ENCODE measurements around the gene FAM219B.
"Not testable (repeated sequence)": the region's sequence is repeated elsewhere in the genome, so short reads cannot be mapped to it uniquely, and the experiment has no call there.

FAM219B gene

DNA sequence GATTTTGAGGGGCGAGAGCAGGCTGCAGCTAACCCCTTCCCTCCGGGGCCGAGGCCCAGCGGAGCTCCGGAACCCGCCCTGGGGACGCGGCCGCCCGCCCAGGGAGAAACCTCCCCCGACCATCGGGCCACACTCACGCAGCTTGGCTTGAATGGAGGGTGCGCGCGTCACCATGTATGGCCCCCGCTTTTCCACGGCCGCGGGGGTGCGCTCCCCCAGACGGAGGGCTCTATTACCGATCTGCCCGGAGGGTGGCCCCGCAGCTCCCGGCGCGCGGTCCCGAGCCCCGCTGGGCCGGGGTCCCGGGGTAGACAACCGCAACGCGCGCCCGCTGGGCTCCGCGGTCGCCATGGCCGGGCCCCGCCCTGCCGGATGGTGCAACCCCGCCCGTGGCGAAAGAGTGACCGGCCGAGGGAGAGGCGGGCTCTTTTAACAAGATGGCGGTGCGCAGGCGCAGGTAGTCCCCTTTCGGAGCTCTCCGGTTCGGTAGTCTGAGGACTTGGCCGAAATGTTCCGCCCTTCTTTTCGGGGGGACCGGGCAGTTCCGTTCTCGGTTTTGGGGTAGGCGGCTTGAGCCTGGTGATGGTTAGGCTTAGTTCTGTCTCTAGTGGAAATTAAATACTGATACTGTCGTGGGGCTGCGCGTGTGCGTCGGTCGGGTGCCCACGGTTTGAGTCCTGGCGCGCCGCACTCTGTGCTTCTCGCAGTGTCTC, at the start of gene FAM219B:
Gene FAM219B (minus strand): TSS at position 402 of the 713 bp plus-strand sequence. CDS start 51 bp downstream, at position 351.
- peak; percentile 98 for DNase-seq (ENCODE audit: low spot score)

GRCh38 chr15:74955796-74956647, 49.4 kb upstream of the FAM219B start:
- DNase-seq (ENCODE audit: low spot score), result peak; percentile 56

- DNase-seq (ENCODE audit: low spot score), result no peak
Observed at GRCh38 chr15:74955017-74955416, 48.4 kb upstream of the FAM219B start.

- DNase-seq (ENCODE audit: low spot score), result no peak
Observed at GRCh38 chr15:74954515-74954914, 47.9 kb upstream of the FAM219B start.

DNA sequence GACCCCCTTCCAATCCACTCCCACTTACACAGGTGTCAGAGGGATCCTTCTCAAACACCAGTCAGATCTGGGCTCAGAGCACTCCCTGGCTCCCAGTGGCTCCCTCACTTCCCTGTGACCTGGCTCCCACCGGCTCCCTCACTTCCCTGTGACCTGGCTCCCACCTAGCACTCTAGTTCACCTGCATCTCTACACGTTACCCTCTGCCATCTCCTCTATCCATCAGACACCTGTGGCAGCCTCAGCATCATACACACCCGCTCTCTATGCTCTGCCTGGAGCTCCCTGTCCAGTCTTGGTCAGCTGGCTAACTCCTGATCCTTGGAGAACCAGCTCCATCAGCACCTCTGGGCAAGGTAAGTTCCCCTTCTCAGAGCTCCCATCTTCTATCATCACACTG, 44.4 kb upstream of the FAM219B start:
- DNase-seq (ENCODE audit: low spot score), result no peak

DNA sequence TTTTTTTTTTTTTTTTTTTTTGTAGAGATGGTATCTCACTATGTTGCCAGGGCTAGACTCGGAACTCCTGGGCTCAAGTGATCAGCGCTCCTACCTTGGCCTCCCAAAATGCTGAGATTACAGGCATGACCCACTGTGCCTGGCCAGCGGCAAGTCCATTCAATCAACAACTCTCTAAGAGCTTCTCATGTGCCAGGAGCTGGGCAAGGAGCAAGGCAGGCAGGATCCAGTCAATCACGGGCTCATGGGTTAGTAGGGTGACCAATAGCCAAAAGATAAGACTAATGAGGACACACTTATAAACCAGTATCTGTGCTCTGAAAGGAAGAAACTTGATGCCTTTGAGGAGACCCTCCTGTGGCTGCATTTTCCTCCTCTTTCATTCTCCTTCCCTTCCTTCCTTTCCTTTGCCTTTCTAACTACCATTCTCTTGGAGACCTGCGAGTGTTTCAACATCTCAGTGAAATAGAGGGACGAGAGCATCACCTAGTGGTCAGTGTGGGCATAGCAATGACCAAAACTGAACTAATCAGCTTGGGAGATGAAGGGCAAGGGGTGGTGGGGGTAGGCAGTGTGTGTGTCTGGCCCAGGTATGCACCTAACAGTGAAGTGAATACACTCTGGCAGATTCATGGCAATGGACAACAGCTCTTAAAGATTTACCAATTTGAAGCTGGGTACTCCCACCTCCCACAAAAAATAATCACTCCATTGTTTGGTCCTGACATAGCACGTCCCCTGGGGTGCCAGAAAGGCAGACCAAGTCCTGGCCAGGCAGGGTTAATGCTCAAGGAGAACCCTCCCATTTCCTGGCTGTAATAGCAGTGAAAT, 43.6 kb upstream of the FAM219B start:
- peak; percentile 82 for DNase-seq (ENCODE audit: low spot score)

- DNase-seq (ENCODE audit: low spot score), result peak; percentile 97
Observed at GRCh38 chr15:74937590-74938371, 31.1 kb upstream of the FAM219B start, which contains the start of gene COX5A. Gene COX5A, minus strand, starts transcription at chr15:74938073. Its CDS starts 59 bp downstream, at chr15:74938014.

DNA sequence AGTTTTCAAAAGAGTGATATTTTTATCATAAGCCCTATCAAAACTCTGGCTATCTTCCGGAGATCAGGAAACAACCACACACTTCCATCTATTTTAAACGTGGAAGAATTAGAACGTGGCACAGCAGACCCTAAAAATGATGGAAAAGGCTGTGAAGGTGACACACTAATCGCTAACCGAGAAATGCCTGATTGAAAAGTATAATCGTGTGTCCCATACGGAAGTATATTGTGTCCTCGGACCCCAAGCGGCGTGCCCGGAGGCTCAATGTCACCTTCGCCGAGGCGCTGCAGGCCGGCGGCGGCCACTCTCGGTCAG, 30.6 kb upstream of the FAM219B start:
- DNase-seq (ENCODE audit: low spot score), result no peak

GRCh38 chr15:74935193-74935592, 28.5 kb upstream of the FAM219B start:
- DNase-seq (ENCODE audit: low spot score), result not testable (repeated sequence)

GRCh38 chr15:74933573-74933972, 26.9 kb upstream of the FAM219B start:
- DNase-seq (ENCODE audit: low spot score), result no peak

- no peak for DNase-seq (ENCODE audit: low spot score)
Observed at GRCh38 chr15:74928771-74929198, 22.1 kb upstream of the FAM219B start.

DNA sequence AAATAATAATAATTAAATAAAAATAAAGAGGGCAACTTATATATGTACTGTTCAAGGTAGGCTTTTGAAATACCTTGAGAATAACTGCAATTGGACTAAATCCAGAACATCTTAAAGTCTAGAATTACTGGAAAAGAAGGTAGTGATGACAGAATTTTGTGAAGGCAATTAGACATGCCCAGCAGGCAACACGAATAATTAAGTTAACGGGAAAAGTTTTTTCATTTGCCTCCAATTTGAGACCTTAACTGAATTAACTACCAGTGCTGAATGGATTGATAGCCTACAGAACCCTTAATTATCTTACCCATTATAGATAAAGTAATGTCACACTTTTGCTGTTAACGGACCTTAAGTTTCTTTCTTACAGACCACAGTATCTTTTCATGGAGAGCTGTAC, 17.9 kb upstream of the FAM219B start:
- DNase-seq (ENCODE audit: low spot score), result no peak

- DNase-seq (ENCODE audit: low spot score), result no peak
Observed at GRCh38 chr15:74920456-74920855, 13.8 kb upstream of the FAM219B start.

DNA sequence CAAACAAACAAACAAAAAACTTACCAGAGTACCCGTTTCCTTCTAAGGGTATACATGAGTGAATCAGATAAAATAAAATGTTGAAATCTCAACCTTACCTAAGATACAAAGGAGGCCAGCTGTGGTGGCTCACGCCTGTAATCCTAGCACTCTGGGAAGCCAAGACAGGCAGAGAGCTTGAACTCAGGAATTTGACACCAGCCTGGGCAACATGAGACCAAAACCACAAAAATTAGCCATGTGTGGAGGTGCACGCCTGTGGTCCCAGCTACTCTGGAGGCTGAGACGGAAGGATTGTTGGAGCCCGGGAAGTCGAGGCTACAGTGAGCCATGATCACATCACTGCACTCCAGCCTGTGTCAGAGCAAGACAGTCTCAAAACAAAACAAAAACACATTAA, 11.0 kb upstream of the FAM219B start:
- DNase-seq (ENCODE audit: low spot score), result no peak

DNA sequence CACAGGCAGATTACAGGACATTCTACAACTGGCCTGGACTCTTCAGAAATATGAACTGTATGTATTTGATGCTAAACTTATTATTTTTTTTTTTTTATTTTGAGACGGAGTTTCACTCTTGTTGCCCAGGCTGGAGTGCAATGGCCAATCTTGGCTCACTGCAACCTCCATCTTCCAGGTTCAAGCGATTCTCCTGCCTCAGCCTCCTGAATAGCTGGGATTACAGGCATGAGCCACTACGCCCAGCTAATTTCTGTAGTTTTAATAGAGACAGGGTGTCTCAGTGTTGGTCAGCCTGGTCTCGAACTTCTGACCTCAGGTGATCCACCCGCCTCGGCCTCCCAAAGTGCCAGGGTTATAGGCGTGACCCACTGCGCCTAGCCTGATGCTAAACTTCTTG, 7.1 kb upstream of the FAM219B start:
- not testable (repeated sequence) for DNase-seq (ENCODE audit: low spot score)

DNA sequence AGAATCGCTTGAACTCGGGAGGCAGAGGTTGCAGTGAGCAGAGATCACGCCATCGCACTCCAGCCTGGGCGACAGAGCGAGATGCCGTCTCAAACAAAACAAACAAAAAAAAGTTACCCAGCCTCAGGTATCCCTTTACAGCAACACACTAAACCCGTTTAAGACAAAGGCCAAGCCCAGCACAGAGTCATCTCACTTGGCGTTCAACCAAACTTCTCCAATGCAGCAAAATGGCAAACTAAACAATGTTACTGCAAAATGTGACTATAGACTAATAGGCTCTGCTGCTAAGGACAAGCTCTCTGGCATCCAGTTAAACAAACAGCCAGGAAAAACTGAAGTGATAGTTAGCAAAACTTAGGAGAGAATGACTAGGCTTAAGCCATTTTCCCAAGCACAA, 6.4 kb upstream of the FAM219B start:
- DNase-seq (ENCODE audit: low spot score), result no peak

DNA sequence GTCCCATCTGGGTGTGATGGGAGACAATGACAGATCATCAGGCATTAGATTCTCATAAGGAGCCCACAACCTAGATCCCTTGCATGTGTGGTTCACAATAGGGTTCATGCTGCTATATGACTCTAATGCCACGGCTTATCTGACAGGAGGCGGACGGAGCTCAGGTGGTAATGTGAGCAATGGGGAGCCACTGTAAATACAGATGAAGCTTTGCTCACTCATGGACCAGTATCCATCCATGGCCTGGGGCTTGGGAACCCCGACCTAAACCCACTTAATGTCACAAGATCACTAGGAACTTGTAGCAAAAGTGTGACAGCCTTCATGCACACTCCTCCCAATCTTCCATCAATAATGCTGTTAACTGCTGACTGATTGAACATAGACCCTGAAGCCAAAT, 2.0 kb upstream of the FAM219B start:
- no peak for DNase-seq (ENCODE audit: low spot score)

- no peak for DNase-seq (ENCODE audit: low spot score)
Observed at GRCh38 chr15:74907163-74907870, 666 bp upstream of the FAM219B start.

- no peak for DNase-seq (ENCODE audit: low spot score)
Observed at GRCh38 chr15:74906067-74906449, 593 bp downstream of the FAM219B start.

- no peak for DNase-seq (ENCODE audit: low spot score)
Observed at GRCh38 chr15:74904190-74904805, 2.4 kb downstream of the FAM219B start.

GRCh38 chr15:74903676-74904075, 3.0 kb downstream of the FAM219B start:
- no peak for DNase-seq (ENCODE audit: low spot score)

Data from GM03348 (cell line).